Ectodermal cell (in vitro differentiated cells): ENCODE data around the gene KRTAP2-3.

Source experiments
- H3K27ac ChIP-seq: 2 replicates; pipeline ENCODE4 v1.7.0; 2013; ENCODE audit warnings: mild to moderate bottlenecking, low read depth, low read length; ENCODE audit not compliant: insufficient read depth, poor library complexity, severe bottlenecking
- H3K27me3 ChIP-seq: 2 replicates; pipeline ENCODE4 v1.7.0; 2013; ENCODE audit warnings: mild to moderate bottlenecking, low read length; ENCODE audit not compliant: insufficient read depth, control insufficient read depth, poor library complexity, severe bottlenecking
- H3K36me3 ChIP-seq: one replicate; pipeline ENCODE4 v1.7.0; 2013; ENCODE audit warnings: low read length; ENCODE audit not compliant: control insufficient read depth, insufficient read depth
- H3K4me1 ChIP-seq: one replicate; pipeline ENCODE4 v1.7.0; 2013; ENCODE audit warnings: low read length; ENCODE audit not compliant: control insufficient read depth, insufficient read depth
- H3K4me3 ChIP-seq: 2 replicates; pipeline ENCODE4 v1.7.0; 2013; ENCODE audit warnings: low read depth, low read length, control low read depth; ENCODE audit not compliant: insufficient read depth
- H3K9me3 ChIP-seq: 2 replicates; pipeline ENCODE4 v1.7.0; 2013; ENCODE audit warnings: mild to moderate bottlenecking, low read length, moderate library complexity; ENCODE audit not compliant: control insufficient read depth
- WGBS, 2 experiments: methylation state at CpG; one replicate each; pipeline ENCODE4 v1.1.7; 2013; ENCODE audit warnings: missing lambda C conversion rate in 2 of 2; 5-methylcytosine and 5-hydroxymethylcytosine counted together

The KRTAP2-3 gene

DNA sequence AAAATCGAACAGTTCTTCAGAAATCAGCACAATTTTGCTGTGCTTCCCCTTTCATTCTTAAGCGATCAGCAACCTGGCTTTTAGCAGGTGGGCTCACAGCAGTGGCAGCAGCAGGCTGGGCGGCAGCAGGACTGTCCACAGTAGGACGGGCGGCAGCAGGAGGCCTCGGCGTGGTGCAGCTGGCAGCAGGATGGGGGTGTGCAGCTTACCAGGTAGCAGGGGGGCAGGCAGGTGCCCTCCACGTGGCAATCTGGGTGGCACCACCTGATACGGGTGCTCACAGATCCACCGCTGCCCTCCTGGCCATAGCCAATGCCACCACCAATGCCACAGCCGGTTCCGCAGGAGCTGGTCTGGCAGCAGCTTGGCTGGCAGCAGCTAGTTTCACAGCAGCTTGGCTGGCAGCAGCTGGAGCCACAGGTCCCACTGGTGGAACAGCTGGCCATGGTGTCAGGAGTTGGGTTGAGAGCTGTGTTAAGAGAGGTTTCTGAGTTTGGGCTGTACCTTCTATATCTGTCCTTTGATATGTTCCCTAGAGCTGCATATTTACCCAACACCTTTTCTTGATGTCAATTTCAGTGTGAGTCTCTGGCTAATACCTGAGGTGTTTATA is 30.2 kb downstream of the KRTAP2-3 start, which contains the start of gene KRTAP1-4:
TSS of gene KRTAP1-4 (minus strand) at position 563 of the 613 bp plus-strand sequence. CDS start at position 446, 117 bp downstream.
- Histone ChIP-seq H3K4me1 (no peaks in the 10 kb centered on the region), H3K9me3 (no peaks in the 10 kb centered on the region), H3K27ac (no peak within 1 kb of the TSS), H3K27me3 (no peaks in the 10 kb centered on the region), H3K4me3 (no peak within 1 kb of the TSS), H3K36me3 (no peaks in the 10 kb centered on the region)
- WGBS, 2 experiments = 90 to 91% methylated on average over 12 of the region's 12 CpGs

DNA sequence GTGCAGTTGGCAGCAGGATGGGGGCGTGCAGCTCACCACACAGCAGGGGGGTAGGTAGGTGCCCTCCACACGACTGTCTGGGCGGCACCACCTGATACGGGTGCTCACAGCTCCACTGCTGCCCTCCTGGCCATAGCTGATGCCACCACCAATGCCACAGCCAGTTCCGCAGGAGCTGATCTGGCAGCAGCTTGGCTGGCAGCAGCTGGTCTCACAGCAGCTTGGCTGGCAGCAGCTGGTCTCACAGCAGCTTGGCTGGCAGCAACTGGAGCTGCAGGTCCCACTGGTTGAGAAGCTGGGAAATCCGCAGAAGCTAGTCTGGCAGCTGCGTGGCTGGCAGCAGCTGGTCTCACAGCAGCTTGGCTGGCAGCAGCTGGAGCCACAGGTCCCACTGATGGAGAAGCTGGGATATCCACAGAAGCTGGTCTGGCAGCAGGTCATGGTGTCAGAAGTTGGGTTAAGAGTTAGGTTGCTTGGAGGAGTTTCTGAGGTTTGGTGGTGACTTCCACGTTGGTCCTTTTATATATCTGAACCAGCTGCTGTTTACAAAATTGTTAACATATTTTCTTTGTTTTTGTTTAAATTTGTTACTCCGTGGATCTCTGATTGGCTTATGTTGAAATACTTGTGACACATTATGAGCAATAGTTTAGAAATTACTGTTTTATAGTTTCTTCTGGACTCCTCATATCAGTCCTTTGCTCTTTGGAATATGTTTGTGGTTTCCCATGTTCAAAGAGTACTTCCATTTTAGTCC is 33.0 kb downstream of the KRTAP2-3 start, which contains the start of gene KRTAP1-5:
TSS of gene KRTAP1-5 (minus strand) at position 494 of the 757 bp plus-strand sequence. CDS start at position 441, 53 bp downstream.
- WGBS, 2 experiments = 89 to 91% methylated on average over 8 to 9 of the region's 9 CpGs
- Histone ChIP-seq H3K4me3 (no peak within 1 kb of the TSS), H3K4me1 (no peaks in the 10 kb centered on the region), H3K36me3 (no peaks in the 10 kb centered on the region), H3K9me3 (no peaks in the 10 kb centered on the region), H3K27me3 (no peaks in the 10 kb centered on the region), H3K27ac (no peak within 1 kb of the TSS)

DNA sequence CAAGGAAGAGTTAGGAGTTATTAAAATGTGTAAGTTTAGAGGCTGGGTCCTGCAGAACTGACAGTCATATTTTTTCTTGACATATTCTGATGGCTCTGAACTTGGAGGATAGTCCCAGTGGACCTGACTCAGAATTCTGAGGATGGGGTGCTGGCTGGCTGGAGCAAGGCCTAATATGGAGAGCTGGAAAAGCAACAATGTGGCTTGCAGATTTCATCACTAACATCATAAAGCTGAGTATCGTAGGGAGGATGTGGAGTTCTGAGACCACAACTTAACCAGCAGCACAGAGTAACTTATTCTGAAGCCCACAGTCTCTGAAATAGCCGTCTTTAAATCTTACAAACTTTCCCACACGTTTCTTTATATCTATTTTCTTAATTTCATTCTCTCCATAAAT is 35.2 kb downstream of the KRTAP2-3 start:
- Histone ChIP-seq H3K4me3 (no peak overlapping the region), H3K9me3 (no peaks in the 10 kb centered on the region), H3K36me3 (no peaks in the 10 kb centered on the region), H3K4me1 (no peaks in the 10 kb centered on the region), H3K27me3 (no peaks in the 10 kb centered on the region), H3K27ac (no peak overlapping the region)
- WGBS, 2 experiments = 93 to 98% methylated on average over 3 of the region's 3 CpGs

DNA sequence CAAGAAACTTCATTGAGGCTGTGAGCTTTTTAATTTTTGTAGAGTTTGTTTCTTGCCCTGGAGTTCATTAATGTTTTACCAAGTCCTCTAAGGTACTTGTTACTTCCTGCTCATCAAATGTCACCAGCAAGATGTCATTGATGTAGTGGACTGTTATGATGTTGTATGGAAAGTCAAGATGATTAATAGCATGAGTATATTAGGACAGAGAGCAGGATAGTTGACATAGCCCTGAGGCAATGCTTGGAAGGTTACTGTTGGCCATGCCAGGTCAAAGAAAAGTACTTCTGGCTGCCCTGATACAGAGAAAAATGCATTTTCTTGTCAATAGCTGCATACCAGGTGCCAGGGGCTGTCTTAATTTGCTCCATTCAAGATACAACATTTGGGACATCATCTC is 39.6 kb downstream of the KRTAP2-3 start:
- Histone ChIP-seq H3K4me1 (no peaks in the 10 kb centered on the region), H3K27me3 (no peaks in the 10 kb centered on the region), H3K27ac (no peak overlapping the region), H3K36me3 (no peaks in the 10 kb centered on the region), H3K4me3 (no peak overlapping the region), H3K9me3 (no peaks in the 10 kb centered on the region)

DNA sequence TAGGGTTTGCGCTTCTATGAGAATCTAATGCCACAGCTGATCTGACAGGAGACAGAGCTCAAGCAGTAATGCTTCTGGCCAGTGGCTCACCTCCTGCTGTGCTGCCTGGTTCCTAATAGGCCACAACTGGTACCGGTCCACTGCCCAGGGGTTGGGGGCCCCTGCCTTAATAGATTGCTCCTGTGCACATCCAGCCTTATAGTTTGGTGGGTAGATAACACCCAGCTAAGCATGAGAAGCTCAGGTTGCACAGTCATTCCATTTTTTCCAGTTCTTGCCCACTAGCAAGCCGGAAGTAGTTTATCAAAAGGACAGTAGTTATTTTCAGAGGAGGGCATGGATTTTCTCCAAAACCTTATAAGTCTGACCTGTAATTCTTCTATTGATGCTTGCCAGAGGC is 40.5 kb downstream of the KRTAP2-3 start:
- 93 to 96% methylated on average over 3 of the region's 3 CpGs for WGBS, 2 experiments
- H3K4me1 ChIP-seq = no peaks in the 10 kb centered on the region
- H3K4me3 ChIP-seq = no peak overlapping the region
- H3K27me3 ChIP-seq = no peaks in the 10 kb centered on the region
- no peaks in the 10 kb centered on the region for H3K36me3 ChIP-seq
- no peaks in the 10 kb centered on the region for H3K9me3 ChIP-seq
- H3K27ac ChIP-seq = no peak overlapping the region

DNA sequence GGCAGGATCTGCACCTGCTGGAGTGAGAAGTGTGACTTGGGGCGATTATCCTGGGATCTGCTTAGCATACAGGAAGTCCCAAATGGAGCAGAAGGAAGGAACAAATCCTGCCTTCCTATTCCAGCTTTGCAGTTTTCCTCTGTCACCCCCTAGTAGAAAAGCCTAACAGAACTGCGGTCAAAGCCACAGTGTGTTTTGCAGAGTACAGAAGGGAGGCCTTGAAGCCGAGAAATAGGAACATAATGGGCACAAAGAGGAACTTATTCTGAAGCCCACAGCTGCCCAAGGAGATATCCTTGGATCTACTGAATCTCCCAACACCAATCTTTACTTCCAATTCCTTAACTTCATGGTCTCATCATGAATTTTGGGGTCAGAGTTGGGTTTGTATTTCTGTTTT is 41.4 kb downstream of the KRTAP2-3 start:
- Histone ChIP-seq H3K4me1 (no peaks in the 10 kb centered on the region), H3K9me3 (no peaks in the 10 kb centered on the region), H3K4me3 (no peak overlapping the region), H3K36me3 (no peaks in the 10 kb centered on the region), H3K27me3 (no peaks in the 10 kb centered on the region), H3K27ac (no peak overlapping the region)
- 91 to 93% methylated on average over 3 of the region's 3 CpGs for WGBS, 2 experiments

DNA sequence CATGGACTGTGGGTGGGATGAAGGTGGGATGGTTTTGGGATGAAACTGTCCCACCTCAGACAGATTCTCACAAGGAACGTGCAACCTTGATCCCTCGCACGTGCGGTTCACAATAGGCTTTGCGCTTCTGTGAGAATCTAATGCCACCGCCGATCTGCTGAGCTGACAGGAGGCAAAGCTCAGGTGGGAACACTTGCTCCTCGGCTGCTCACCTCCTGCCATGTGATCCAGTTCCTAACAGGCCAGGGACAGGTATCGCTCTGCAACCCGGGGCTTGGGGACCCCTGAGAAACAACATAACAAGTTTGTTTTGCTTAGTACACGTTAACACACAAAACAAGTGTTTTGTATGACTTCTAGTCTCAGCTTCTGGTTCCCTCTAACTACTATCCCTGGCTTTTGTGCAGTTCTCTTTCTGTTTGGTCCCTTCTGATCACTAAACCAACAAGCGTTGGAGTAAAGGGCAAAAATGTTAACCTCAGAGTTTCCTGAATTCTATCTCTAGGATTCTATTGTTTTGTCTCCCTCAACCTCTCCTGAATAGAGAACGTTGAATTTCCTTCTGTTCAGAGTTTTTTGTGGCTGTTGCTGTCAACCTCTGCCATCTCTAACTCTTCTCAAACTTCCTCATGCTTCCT is 43.2 kb downstream of the KRTAP2-3 start:
- H3K4me3 ChIP-seq = no peak overlapping the region
- H3K9me3 ChIP-seq = no peaks in the 10 kb centered on the region
- H3K4me1 ChIP-seq = no peaks in the 10 kb centered on the region
- H3K36me3 ChIP-seq = no peaks in the 10 kb centered on the region
- H3K27me3 ChIP-seq = no peaks in the 10 kb centered on the region
- 91 to 92% methylated on average over 13 of the region's 13 CpGs for WGBS, 2 experiments
- H3K27ac ChIP-seq = no peak overlapping the region

DNA sequence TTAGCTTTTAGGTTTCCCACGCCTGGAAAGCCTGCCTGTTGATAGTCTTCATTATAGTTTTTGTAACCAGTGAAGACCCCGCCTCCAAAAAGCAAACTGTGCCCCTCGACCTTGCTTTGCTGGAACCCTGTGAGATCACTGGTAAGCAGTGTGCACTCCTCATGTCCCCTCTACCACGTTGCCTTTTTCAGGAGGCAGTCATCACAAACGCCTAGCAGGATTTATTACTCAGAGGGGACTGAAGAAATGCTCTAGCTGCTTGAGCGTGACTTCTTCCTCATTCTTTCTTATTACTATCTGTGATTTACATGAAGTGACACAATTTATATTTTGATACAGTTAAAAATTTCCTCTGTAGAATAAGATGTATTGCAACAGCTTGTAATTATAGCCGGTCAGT is 44.5 kb downstream of the KRTAP2-3 start:
- Histone ChIP-seq H3K9me3 (no peaks in the 10 kb centered on the region), H3K27ac (no peak overlapping the region), H3K27me3 (no peaks in the 10 kb centered on the region), H3K4me1 (no peaks in the 10 kb centered on the region), H3K36me3 (no peaks in the 10 kb centered on the region), H3K4me3 (no peak overlapping the region)
- 78 to 85% methylated on average over 6 to 7 of the region's 7 CpGs for WGBS, 2 experiments

DNA sequence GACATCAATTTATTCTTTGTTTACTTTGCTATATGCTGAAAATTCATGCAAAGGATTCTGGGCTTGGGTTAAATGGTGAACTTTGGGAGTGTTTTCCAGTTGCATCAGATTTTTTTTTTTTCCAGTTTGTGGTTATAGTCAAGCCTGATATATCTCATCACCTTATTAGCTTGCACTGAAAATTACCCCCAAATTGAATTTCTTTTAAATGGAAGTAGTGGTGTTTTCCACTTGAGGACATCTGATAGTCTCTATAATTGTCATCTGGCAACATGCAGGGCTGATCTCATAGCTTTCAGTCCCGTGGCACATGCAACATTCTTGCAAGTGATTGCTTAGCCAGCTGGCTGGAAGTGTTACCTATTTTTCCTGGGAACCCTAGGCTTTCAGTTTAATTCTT is 46.3 kb downstream of the KRTAP2-3 start:
- Histone ChIP-seq H3K27me3 (no peaks in the 10 kb centered on the region), H3K9me3 (no peaks in the 10 kb centered on the region), H3K36me3 (no peaks in the 10 kb centered on the region), H3K4me1 (peaks cover 6% of the 10 kb centered on the region), H3K4me3 (no peak overlapping the region), H3K27ac (no peak overlapping the region)
- WGBS, 2 experiments = 68 to 88% methylated on average over 1 of the region's 1 CpG

DNA sequence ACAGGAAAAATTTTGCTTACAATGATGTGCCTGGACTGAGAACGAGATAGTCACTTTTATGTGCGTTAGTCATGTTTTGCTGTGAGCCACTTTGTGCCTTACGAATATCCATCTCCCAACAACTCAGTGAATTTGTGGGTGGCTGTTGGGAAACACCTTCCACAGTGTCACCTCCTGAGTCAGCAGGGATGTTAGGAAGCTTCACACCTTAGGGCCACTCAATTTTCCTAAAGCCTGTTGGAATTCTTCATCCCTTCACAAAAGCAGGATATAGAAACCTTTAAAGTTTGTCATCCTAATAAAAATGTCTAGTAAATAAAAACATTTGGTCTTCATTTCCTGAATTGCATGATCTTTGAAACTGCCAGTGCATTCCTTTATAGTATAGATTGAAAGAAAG is 46.7 kb downstream of the KRTAP2-3 start:
- 95 to 98% methylated on average over 3 of the region's 3 CpGs for WGBS, 2 experiments
- H3K9me3 ChIP-seq = no peaks in the 10 kb centered on the region
- H3K36me3 ChIP-seq = no peaks in the 10 kb centered on the region
- H3K27me3 ChIP-seq = no peaks in the 10 kb centered on the region
- no peak overlapping the region for H3K4me3 ChIP-seq
- peaks cover 6% of the 10 kb centered on the region for H3K4me1 ChIP-seq
- no peak overlapping the region for H3K27ac ChIP-seq
